ENCODE data around the gene CFAP97D2.

GRCh38 chr13:114196629-114197028 is 17.6 kb downstream of the CFAP97D2 start:
- no peak for TF ChIP-seq ZNF274 (IDR thresholded peaks at IDR 0.05; ENCODE audit: low read depth, low read length)
- TF ChIP-seq YY1 (IDR thresholded peaks at IDR 0.05; ENCODE audit: insufficient read depth, insufficient read length): no peak
